ENCODE data around the gene MTARC2. TPM values are rescaled to one million over a fixed set of nuclear protein-coding genes. Genes with fewer than 3 reads are reported as not detected.
A peak's percentile ranks its signal among the peaks of the same experiment; 100 is the strongest.

MTARC2 gene
- total RNA-seq, 6 experiments from 2014 or later: 41.8 to 140 (median 86.6) TPM

GRCh38 chr1:220768126-220768601 is 20.0 kb downstream of the MTARC2 start:
- H3K27ac ChIP-seq: peak overlapping the region; percentile 65 to 87 (median 83)
- peak; percentile 67 to 91 (median 85) for DNase-seq
- H3K36me3 ChIP-seq: peaks cover 0 to 40% (median 8%) of the 10 kb centered on the region in 4 donors
- no peak for TF ChIP-seq POLR2A (IDR thresholded peaks at IDR 0.05)
- peak; percentile 8 to 64 (median 22) for TF ChIP-seq CTCF (IDR thresholded peaks at IDR 0.05)
- ATAC-seq: peak; percentile 74 to 86 (median 77)
- intact Hi-C loops (cut with DNase I): no loop called here
- WGBS (ENCODE audit: insufficient coverage, low coverage, low lambda C conversion rate, missing lambda C conversion rate): 6% methylated on average over 5 of the region's 5 CpGs
- H3K4me1 ChIP-seq: peaks cover 0 to 47% (median 17%) of the 10 kb centered on the region in 4 donors
- H3K4me3 ChIP-seq: peak overlapping the region in 1 of 3 donors; percentile 21
- no peaks in the 10 kb centered on the region for H3K27me3 ChIP-seq
- H3K9me3 ChIP-seq: no peaks in the 10 kb centered on the region

- Histone ChIP-seq H3K36me3 (peaks cover 0 to 33% (median 5%) of the 10 kb centered on the region in 4 donors), H3K4me1 (peaks cover 0 to 39% (median 15%) of the 10 kb centered on the region in 4 donors), H3K9me3 (no peaks in the 10 kb centered on the region), H3K27me3 (no peaks in the 10 kb centered on the region), H3K4me3 (no peak overlapping the region), H3K27ac (peak overlapping the region in 2 of 3 donors; percentile 83 to 87)
- TF ChIP-seq CTCF (IDR thresholded peaks at IDR 0.05) (no peak), POLR2A (IDR thresholded peaks at IDR 0.05) (no peak)
- 89% methylated on average over 8 of the region's 13 CpGs for WGBS (ENCODE audit: insufficient coverage, low coverage, low lambda C conversion rate, missing lambda C conversion rate)
- no peak for DNase-seq
- intact Hi-C loops (cut with DNase I): no loop called here
- no peak for ATAC-seq
These were observed 21.1 kb downstream of the MTARC2 start for GRCh38 chr1:220769205-220769604.

- intact Hi-C loops (cut with DNase I): no loop called here
- TF ChIP-seq POLR2A (IDR thresholded peaks at IDR 0.05) (no peak), CTCF (IDR thresholded peaks at IDR 0.05) (no peak)
- H3K4me1 ChIP-seq: peaks cover 0 to 39% (median 15%) of the 10 kb centered on the region in 4 donors
- no peak overlapping the region for H3K4me3 ChIP-seq
- peaks cover 0 to 33% (median 5%) of the 10 kb centered on the region in 4 donors for H3K36me3 ChIP-seq
- ATAC-seq (no peak), DNase-seq (no peak)
- H3K27ac ChIP-seq: no peak overlapping the region
- H3K27me3 ChIP-seq: no peaks in the 10 kb centered on the region
- no peaks in the 10 kb centered on the region for H3K9me3 ChIP-seq
- 91% methylated on average over 10 of the region's 15 CpGs for WGBS (ENCODE audit: insufficient coverage, low coverage, low lambda C conversion rate, missing lambda C conversion rate)
These were observed 22.3 kb downstream of the MTARC2 start for GRCh38 chr1:220770245-220770913.

- ATAC-seq: no peak
- H3K36me3 ChIP-seq: peaks cover 0 to 40% (median 8%) of the 10 kb centered on the region in 4 donors
- H3K4me3 ChIP-seq: no peak overlapping the region
- DNase-seq: no peak
- intact Hi-C loops (cut with DNase I): no loop called here
- WGBS (ENCODE audit: insufficient coverage, low coverage, low lambda C conversion rate, missing lambda C conversion rate): 83% methylated on average over 4 of the region's 4 CpGs
- peaks cover 0 to 21% (median 6%) of the 10 kb centered on the region in 4 donors for H3K4me1 ChIP-seq
- H3K27me3 ChIP-seq: no peaks in the 10 kb centered on the region
- no peak for TF ChIP-seq CTCF (IDR thresholded peaks at IDR 0.05)
- no peak for TF ChIP-seq POLR2A (IDR thresholded peaks at IDR 0.05)
- H3K27ac ChIP-seq: no peak overlapping the region
- H3K9me3 ChIP-seq: no peaks in the 10 kb centered on the region
These were observed 24.7 kb downstream of the MTARC2 start for GRCh38 chr1:220772846-220773245.

Data from right lobe of liver (tissue), 6 donors.